ENCODE results near the gene TMEM132C. TPM values are rescaled to one million over a fixed set of nuclear protein-coding genes. Genes with fewer than 3 reads are reported as not detected.

Gene TMEM132C
- 1 to 10 TPM in 1 of 4 donors, under 1 TPM in 3; 0.13 to 7.6 (median 0.37) TPM for total RNA-seq

GRCh38 chr12:128267131-128267622 lies at the start of gene TMEM132C:
Gene TMEM132C (plus strand): TSS chr12:128267170. CDS start chr12:128267403, 233 bp downstream.
- DNase-seq = no peak
- TF ChIP-seq POLR2A (IDR thresholded peaks at IDR 0.05) = no peak
- no peak for TF ChIP-seq CTCF (IDR thresholded peaks at IDR 0.05)
- no peaks in the 10 kb centered on the region for H3K36me3 ChIP-seq
- intact Hi-C loops (cut with DNase I) = no loop called here
- H3K4me1 ChIP-seq = peaks cover 0 to 33% (median 8%) of the 10 kb centered on the region in 3 donors
- H3K27ac ChIP-seq = peak within 1 kb of the TSS in 2 of 4 donors; percentile 21 to 59
- 40% methylated on average over 1 of the region's 73 CpGs; no CpG with 5 or more reads in 1 of the 2 donors for WGBS, 2 donors
- H3K27me3 ChIP-seq = peaks cover 0 to 81% (median 2%) of the 10 kb centered on the region in 4 donors
- peak within 1 kb of the TSS; percentile 21 to 63 (median 46) for H3K4me3 ChIP-seq
- H3K9me3 ChIP-seq = no peaks in the 10 kb centered on the region

DNA sequence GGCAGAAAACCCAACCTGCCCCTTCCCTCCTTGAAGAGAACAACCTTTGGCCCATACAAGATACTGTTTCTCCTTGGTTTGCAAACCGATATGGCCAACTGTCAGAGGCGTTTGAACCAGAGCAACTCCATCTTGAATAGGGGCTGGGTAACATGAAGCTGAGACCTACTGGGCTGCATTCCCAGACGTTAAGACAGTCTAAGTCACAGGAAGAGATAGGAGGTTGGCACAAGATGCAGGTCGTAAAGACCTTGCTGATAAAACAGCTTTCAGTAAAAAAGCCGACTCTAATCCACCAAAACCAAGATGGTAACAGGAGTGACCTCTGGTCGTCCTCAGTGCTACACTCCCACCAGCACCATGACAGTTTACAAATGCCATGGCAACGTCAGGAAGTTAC lies 42.7 kb upstream of the TMEM132C start:
- H3K36me3 ChIP-seq = no peaks in the 10 kb centered on the region
- WGBS, 2 donors = 55 to 57% methylated on average over 4 to 6 of the region's 7 CpGs
- peaks cover 0 to 2% (median 0%) of the 10 kb centered on the region in 3 donors for H3K9me3 ChIP-seq
- no peak overlapping the region for H3K4me3 ChIP-seq
- TF ChIP-seq POLR2A (IDR thresholded peaks at IDR 0.05) (no peak), CTCF (IDR thresholded peaks at IDR 0.05) (no peak)
- H3K4me1 ChIP-seq = no peaks in the 10 kb centered on the region
- H3K27ac ChIP-seq = no peak overlapping the region
- intact Hi-C loops (cut with DNase I) = no loop called here
- DNase-seq = no peak
- H3K27me3 ChIP-seq = peaks cover 0 to 8% (median 0%) of the 10 kb centered on the region in 4 donors

DNA sequence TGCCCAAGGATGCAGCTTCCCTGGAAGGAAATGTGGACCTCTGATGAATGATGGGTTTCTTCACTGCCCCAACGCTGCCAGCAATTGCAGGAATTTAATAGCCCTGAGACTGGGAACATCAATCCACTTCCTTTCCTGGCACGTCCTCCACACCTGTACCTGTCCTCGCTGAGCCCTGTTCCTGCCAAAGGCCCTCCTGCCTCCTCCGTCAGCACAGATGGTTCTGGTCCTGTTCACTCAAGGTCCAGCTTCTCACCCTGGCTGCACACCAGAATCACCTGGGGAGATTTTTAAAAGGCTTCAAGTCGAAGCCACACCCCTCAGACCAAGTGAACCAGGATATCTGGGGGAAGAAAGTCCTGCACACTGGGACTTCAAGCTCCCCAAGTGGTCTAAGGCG lies 38.4 kb upstream of the TMEM132C start:
- WGBS, 2 donors = 60 to 61% methylated on average over 6 of the region's 6 CpGs
- H3K4me3 ChIP-seq = no peak overlapping the region
- intact Hi-C loops (cut with DNase I) = no loop called here

DNA sequence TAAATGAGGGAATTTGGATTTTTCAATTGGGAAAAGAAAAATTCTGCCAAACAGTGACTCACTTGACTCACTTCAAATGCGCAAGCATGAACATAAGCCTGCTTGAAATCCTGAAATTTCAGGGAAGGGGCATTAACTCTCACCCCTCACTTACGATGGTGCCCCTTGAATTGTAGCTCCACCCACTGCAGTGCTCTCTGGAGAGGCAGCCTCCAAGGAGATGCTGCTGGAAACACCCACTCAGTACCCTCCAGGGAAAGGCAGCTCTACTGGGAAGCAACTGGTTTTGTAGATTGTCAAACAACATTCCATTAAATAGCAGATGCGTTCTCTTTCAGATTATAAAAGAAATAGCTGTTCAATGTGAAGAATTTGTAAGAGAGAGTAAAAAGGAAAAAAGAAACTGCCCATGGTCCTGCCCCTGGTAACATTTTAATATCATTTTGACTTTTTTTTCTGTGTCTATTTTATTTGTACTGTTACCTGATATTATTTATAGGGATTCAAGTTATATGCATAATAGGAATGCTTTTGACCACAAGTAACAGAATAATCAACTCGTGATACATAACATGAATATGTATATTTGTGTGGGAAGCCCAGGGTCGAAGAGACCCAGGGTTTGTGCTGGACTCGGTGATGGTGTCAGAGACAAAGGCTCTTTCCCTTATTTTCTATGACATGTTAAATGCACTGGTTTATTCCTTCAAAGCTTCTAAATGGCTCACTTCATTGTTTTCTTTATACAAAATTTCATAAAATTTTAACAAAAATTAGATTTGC lies 31.1 kb upstream of the TMEM132C start:
- 52 to 57% methylated on average over 6 of the region's 6 CpGs for WGBS, 2 donors
- peaks cover 0 to 10% (median 0%) of the 10 kb centered on the region in 3 donors for H3K9me3 ChIP-seq
- no peak overlapping the region for H3K27ac ChIP-seq
- intact Hi-C loops (cut with DNase I) = no loop called here
- H3K4me1 ChIP-seq = no peaks in the 10 kb centered on the region
- H3K36me3 ChIP-seq = no peaks in the 10 kb centered on the region
- TF ChIP-seq POLR2A (IDR thresholded peaks at IDR 0.05) = no peak
- TF ChIP-seq CTCF (IDR thresholded peaks at IDR 0.05) = no peak
- no peak overlapping the region for H3K4me3 ChIP-seq
- DNase-seq = no peak
- no peaks in the 10 kb centered on the region for H3K27me3 ChIP-seq

More for the DNA sequence above, 38.4 kb upstream of the TMEM132C start:
- TF ChIP-seq POLR2A (IDR thresholded peaks at IDR 0.05) = no peak
- no peak for TF ChIP-seq CTCF (IDR thresholded peaks at IDR 0.05)
- Histone ChIP-seq H3K36me3 (no peaks in the 10 kb centered on the region), H3K27me3 (peaks cover 0 to 8% (median 0%) of the 10 kb centered on the region in 4 donors), H3K9me3 (peaks cover 0 to 3% (median 0%) of the 10 kb centered on the region in 3 donors), H3K4me1 (no peaks in the 10 kb centered on the region), H3K27ac (no peak overlapping the region)
- DNase-seq = no peak

DNA sequence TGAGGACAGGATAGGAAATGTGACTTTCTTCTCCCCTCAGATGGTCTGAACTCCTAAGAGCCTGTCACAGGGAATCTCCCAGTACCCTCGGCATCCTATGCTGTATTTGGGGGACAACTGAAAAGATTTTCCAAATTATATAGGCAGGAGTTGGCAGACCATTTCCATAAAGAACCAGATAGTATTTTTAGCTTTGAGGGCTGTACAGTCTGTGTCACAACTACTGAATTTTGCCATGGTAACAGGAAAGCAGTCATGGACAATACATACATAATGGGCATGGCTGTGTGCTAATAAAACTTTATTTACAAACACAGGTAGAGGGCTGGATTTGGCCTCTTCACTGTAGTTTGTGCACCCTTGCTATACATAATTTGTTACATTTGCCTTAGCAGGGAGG lies 30.4 kb upstream of the TMEM132C start:
- intact Hi-C loops (cut with DNase I) = no loop called here
- no peaks in the 10 kb centered on the region for H3K27me3 ChIP-seq
- no peaks in the 10 kb centered on the region for H3K36me3 ChIP-seq
- no peak overlapping the region for H3K27ac ChIP-seq
- H3K9me3 ChIP-seq = peaks cover 0 to 10% (median 0%) of the 10 kb centered on the region in 3 donors
- TF ChIP-seq POLR2A (IDR thresholded peaks at IDR 0.05) (no peak), CTCF (IDR thresholded peaks at IDR 0.05) (no peak)
- no peaks in the 10 kb centered on the region for H3K4me1 ChIP-seq
- no peak overlapping the region for H3K4me3 ChIP-seq
- WGBS, 2 donors = 62 to 73% methylated on average over 1 of the region's 1 CpG
- DNase-seq = no peak

All from esophagus squamous epithelium (tissue), 5 donors.